Erythroblast (primary cell): ENCODE data around the gene PCDH1.

Experiments used
- GATA1 ChIP-seq: IDR thresholded peaks from 2 replicates; pipeline ENCODE4 v1.6.1; 2011; ENCODE audit warnings: low read depth, mild to moderate bottlenecking, control low read depth, low read length, moderate library complexity
- POLR2A ChIP-seq: IDR thresholded peaks from 2 replicates; pipeline ENCODE4 v1.6.1; 2011; ENCODE audit warnings: mild to moderate bottlenecking, low read length

DNA sequence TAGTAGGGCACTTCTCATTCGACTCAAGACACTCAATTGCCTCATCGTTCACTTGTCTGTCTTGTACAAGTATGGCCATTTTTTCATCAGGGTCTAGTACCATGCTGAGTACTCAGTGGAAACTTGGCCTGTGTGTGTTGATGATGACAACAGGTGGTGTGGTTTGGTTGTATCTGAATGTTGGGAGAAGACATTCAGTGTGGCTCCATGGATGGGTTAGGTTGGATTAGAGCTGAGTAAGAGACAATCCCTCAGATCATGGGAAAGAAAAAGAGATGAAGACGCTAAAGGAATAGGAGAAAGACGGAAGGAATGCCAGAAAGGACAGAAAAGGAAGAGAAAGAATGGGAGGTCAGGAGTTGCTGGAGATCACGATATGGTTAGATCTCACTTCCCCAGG lies 17.0 kb downstream of the PCDH1 start:
- TF ChIP-seq POLR2A (no peak), GATA1 (no peak)
